HG03060 (cell line): ENCODE measurements around the gene GP5.

Experiments
- ATAC-seq: cut with Tn5 transposase; IDR thresholded peaks from one replicate; pipeline ENCODE4 v1.9.1; 2021; ENCODE audit warnings: low read depth, moderate number of reproducible peaks; ENCODE audit not compliant: unreplicated experiment

GP5 gene

DNA sequence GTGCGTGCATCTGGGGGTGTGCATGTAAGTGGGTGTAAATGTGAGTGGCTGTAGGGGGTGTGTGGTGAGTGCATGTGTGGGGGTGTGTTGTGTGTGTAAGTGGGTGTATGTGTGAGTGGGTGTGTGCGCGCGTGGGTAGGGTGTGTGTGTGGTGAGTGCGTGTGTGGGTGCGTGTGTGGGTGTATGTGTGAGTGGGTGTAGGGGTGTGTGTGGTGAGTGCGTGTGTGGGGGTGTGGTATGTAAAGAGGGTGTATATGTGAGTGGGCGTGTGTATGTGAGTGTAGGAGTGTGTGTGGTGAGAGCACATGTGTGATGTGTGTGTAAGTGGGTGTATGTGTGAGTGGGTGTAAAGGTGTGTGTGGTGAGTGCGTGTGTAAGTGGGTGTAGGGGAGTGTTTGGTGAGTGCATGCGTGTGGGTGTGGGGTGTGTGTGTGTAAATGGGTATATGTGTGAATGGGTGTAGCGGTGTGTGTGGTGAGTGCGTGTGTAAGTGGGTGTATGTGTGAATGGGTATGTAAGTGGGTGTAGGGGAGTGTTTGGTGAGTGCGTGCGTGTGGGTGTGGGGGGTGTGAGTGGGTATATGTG is 47.0 kb downstream of the GP5 start:
- no peak for ATAC-seq

- ATAC-seq: no peak
Observed at GRCh38 chr3:194351080-194351672, 47.9 kb downstream of the GP5 start, which contains the start of gene CPN2. Gene CPN2, minus strand, starts transcription at chr3:194351328. Its CDS starts 8,626 bp downstream, at chr3:194342702.

DNA sequence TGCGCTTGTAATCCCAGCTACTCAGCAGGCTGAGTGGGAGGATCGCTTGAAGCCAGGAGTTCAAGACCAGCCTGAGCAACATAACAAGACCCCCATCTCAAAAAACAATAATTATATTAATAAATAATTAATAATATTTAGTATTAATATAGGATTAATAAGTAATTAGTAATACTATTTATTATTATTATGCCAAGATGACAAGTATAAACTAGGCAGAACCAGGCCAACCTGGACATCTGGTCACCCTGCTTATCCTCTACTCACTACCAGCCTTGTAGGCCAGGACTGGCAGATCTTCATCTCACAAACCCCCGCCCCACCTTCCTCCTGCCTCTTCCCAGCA is 48.4 kb downstream of the GP5 start:
- ATAC-seq: no peak

- no peak for ATAC-seq
Observed at GRCh38 chr3:194348354-194348753, 50.7 kb downstream of the GP5 start.

DNA sequence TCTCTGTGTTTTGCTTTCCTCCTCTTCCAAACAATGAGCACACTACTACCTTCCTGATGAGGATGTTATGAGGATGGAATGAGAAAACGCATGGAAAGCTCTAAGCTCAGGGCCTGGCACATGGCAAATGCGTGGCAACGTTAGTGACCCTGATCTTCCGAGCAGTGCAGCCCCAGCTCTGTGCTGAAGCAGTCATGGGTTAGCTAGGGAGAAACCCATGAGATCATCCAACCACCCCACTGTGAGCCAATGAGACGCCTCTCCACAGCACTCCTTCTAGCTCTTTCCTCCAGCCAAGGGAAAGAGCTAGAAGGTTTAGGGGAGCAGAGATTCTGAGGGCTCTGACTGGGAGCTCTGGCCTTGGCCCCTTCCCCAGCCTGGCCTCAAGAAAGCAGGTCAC is 52.4 kb downstream of the GP5 start:
- ATAC-seq: no peak

DNA sequence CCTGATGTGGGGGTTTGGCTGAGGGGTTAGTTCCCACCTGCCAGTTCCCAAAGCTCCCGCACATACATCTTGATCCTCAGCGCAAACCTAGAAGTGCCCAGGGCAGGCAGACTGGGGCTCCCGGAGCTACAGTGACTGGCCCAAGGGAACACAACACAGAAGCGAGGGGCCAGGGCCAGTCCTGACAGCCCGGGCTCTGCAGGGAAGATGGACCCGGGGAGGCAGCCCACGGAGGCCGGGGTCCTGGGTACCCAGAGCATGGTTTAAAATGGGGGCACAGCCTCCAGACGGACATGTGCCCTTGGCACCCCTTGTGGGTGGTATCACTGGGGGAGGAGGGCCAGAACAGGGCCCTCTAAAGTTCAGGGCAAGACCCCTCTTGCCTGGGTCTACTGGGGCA is 53.0 kb downstream of the GP5 start:
- no peak for ATAC-seq
